ENCODE data around the gene SLC11A2. TPM values are rescaled to one million over a fixed set of nuclear protein-coding genes. Genes with fewer than 3 reads are reported as not detected.
"Not testable (repeated sequence)": the region's sequence is repeated elsewhere in the genome, so short reads cannot be mapped to it uniquely, and the experiment has no call there.

The SLC11A2 gene
- polyA plus RNA-seq, 3 donors: 46.5 to 75.7 (median 59.2) TPM

GRCh38 chr12:51036279-51036678, 10.1 kb upstream of the SLC11A2 start:
- DNase-seq (ENCODE audit: extremely low read depth in 1 of 11, low read depth in 9 of 11, low spot score in 4 of 11): no peak

GRCh38 chr12:51033457-51034089, 7.4 kb upstream of the SLC11A2 start:
- DNase-seq (ENCODE audit: extremely low read depth in 1 of 11, low read depth in 9 of 11, low spot score in 4 of 11): no peak

- no peak for DNase-seq (ENCODE audit: extremely low read depth in 1 of 11, low read depth in 9 of 11, low spot score in 4 of 11)
Observed at GRCh38 chr12:51033048-51033447, 6.9 kb upstream of the SLC11A2 start.

GRCh38 chr12:51028813-51029150, 2.6 kb upstream of the SLC11A2 start:
- peak in 1 of 11 donors; percentile 24 for DNase-seq (ENCODE audit: extremely low read depth in 1 of 11, low read depth in 9 of 11, low spot score in 4 of 11)

- DNase-seq (ENCODE audit: extremely low read depth in 1 of 11, low read depth in 9 of 11, low spot score in 4 of 11): peak in 1 of 11 donors; percentile 17
Observed at GRCh38 chr12:51028126-51028812, 2.1 kb upstream of the SLC11A2 start.

GRCh38 chr12:51027342-51027835, 1.2 kb upstream of the SLC11A2 start:
- no peak for DNase-seq (ENCODE audit: extremely low read depth in 1 of 11, low read depth in 9 of 11, low spot score in 4 of 11)

- no peak for DNase-seq (ENCODE audit: extremely low read depth in 1 of 11, low read depth in 9 of 11, low spot score in 4 of 11)
Observed at GRCh38 chr12:51025338-51025835, 797 bp downstream of the SLC11A2 start.

DNA sequence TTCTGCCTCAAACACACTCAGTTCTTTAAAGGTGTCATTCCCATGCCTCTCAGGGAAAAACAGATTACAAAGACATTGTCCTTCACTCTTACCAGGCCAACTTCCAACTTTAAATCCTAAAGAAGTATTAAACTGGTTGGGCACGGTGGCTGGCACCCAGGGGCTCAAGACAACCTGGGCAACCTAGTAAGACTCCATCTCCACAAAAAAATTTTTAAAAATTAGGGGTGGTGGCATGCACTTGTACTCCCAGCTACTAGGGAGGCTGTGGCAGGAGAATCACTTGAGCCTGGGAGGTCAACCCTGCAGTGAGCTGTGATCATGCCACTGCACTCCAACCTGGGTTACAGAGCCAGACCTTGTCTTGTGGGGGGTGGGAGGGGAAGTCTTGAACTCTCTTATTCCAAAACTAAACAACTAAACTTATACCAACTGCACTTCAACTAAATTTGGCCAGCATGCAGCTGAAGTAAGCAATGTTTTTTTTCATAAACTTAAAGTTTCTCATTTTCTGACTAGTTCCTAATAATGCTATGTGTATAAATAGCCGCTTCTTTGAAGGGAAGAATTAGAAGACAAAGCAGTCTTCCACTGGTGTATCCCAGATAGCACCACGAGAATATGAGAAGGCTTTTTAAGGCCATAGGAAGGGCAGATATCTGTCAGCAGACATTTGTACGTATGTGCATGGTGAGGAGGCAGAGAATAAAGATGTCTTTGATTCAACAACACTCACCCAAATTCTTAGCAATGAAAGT, 2.4 kb downstream of the SLC11A2 start:
- no peak for DNase-seq (ENCODE audit: extremely low read depth in 1 of 11, low read depth in 9 of 11, low spot score in 4 of 11)

GRCh38 chr12:51021694-51022093, 4.5 kb downstream of the SLC11A2 start:
- DNase-seq (ENCODE audit: extremely low read depth in 1 of 11, low read depth in 9 of 11, low spot score in 4 of 11): no peak

DNA sequence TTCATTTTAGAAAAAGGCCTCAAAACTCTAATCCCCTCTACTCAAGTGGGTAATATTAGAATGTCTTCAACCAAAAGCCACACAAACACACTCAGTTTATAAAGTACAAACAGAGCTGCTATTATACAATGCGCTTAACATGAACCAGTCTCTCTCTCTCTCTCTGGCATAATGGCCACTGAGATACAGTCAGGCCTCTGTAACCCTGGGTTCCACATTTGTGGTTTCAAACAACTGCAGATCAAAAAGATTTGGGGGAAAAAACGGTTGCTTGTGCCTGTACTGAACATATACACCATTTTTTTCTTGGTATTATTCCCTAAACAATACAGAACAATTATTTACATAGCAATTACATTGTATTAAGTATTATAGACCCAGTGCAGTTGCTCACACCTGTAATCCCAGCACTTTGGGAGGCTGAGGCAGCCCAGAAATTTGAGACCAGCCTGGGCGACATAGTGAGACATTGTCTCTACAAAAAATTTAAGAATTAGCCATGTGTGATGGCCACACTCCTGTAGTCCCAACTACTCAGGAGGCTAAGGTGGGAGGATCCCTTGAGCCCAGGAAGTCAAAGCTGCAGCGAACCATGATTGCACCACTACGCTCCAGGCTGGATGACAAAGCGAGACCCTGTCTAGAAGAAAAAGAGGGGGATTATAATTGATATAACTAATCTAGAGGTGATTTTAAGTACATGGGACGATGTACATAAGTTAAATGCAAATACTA, 5.6 kb downstream of the SLC11A2 start:
- no peak for DNase-seq (ENCODE audit: extremely low read depth in 1 of 11, low read depth in 9 of 11, low spot score in 4 of 11)

DNA sequence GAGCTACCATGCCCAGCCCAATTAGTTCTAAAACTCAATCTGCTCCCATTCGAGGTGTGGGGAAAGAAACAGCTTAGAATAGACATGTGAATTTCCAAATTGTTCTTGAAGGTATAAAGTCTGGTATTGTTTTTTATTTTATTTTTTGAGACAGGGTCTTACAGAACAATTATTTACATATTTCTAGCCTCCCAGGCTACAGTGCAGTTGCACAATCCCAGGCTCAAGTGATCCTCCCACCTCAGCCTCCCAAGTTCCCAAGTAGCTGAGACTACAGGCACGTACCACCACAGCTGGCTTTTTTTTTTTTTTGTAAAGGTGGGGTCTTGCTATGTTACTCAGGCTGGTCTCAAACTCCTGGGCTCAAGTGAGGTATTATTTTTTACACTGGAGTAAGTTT, 6.3 kb downstream of the SLC11A2 start:
- DNase-seq (ENCODE audit: extremely low read depth in 1 of 11, low read depth in 9 of 11, low spot score in 4 of 11): no peak

DNA sequence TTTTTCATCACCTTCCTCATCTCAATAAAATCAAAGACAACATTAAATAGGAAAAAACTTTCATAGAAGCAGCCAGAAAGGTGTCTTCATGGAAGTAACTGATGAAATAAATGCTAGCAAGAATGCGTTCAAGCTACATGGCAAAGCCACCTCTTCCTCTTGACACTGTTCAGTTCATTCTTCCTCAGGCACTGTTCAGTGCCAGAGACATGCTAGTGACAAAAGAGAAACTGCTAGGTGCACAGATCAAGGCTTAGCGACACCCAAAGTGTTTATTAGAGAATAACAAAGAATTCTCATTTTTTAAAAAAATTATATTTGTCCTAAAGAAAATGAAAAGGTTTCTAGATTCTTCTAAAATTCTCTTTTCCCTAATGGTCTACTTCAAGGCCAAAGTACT, 7.2 kb downstream of the SLC11A2 start:
- no peak for DNase-seq (ENCODE audit: extremely low read depth in 1 of 11, low read depth in 9 of 11, low spot score in 4 of 11)

GRCh38 chr12:51017452-51017851, 8.7 kb downstream of the SLC11A2 start:
- DNase-seq (ENCODE audit: extremely low read depth in 1 of 11, low read depth in 9 of 11, low spot score in 4 of 11): no peak

- not testable (repeated sequence) for DNase-seq (ENCODE audit: extremely low read depth in 1 of 11, low read depth in 9 of 11, low spot score in 4 of 11)
Observed at GRCh38 chr12:51014467-51014866, 11.7 kb downstream of the SLC11A2 start.

- no peak for DNase-seq (ENCODE audit: extremely low read depth in 1 of 11, low read depth in 9 of 11, low spot score in 4 of 11)
Observed at GRCh38 chr12:51013441-51013840, 12.7 kb downstream of the SLC11A2 start.

DNA sequence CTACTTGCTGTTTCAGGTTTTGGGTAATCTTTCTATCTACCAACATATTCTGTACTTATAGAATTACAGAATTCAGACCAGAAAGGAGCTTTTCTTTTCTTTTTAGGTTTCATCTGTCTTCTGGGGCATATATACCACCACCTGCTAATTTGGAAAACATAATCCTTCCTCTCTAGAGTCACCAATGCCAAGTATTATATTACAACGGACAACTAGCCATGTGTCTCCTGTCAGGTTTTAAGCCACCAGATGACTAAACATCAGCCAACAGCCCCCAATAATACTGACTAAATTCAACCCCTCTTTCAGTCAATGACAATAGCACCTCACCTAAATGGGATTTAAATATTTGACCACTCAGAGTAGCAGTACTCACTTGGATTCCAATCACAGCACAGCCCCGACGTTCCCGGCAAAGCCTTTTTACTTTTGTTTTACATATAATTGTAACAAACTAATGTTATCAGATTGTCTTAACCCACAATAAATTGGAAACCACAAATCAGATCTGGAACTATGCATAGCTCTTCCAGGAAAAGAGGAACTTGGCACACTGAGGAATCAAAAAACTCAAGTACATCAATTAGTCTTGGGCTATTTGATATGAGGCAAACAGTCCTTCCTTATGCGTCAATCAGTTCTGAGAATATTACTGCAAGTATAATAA, 13.5 kb downstream of the SLC11A2 start:
- no peak for DNase-seq (ENCODE audit: extremely low read depth in 1 of 11, low read depth in 9 of 11, low spot score in 4 of 11)

DNA sequence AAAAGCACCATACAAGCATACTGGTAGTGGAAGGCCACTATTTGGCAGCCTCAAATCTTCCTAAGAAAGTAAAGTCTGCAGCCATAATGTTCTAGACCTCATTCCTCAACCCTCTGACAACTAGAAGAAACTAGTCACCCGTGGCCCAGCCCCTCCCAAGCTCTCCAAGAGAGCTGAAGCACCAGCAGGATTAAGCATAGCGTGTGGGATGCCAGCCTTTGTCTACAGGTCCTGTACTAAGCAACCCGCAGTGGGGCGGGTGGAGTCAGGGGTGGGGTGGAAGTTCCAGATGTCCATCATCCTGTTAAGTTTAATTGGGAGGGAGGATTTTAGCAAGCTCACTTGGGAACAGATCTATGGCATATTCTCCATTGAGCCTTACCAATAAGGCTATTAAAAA, 14.2 kb downstream of the SLC11A2 start:
- DNase-seq (ENCODE audit: extremely low read depth in 1 of 11, low read depth in 9 of 11, low spot score in 4 of 11): no peak

GRCh38 chr12:51009056-51009440, 17.1 kb downstream of the SLC11A2 start:
- DNase-seq (ENCODE audit: extremely low read depth in 1 of 11, low read depth in 9 of 11, low spot score in 4 of 11): no peak

All from renal cortex interstitium (tissue), 11 donors.